Neutrophil (primary cell): ENCODE data around the gene NUP58.
A peak's percentile ranks its signal among the peaks of the same experiment; 100 is the strongest.
"Not testable (repeated sequence)": the region's sequence is repeated elsewhere in the genome, so short reads cannot be mapped to it uniquely, and the experiment has no call there.

Experiments used
- H3K27ac ChIP-seq: fragments of 200-600 bp; sonication (generic); 2 replicates; pipeline ENCODE4 v1.5.1; 2016; ENCODE audit warnings: mild to moderate bottlenecking, moderate library complexity
- H3K27me3 ChIP-seq: fragments of 200-600 bp; sonication (generic); 2 replicates; pipeline ENCODE4 v1.6.0; 2016; ENCODE audit warnings: mild to moderate bottlenecking
- H3K36me3 ChIP-seq: fragments of 200-600 bp; sonication (generic); 2 replicates; pipeline ENCODE4 v1.5.1; 2017
- H3K4me1 ChIP-seq, 2 experiments: fragments of 200-600 bp in 1 of 2; sonication (generic) in 1 of 2; 1 replicate in 1 of 2; 2 replicates in 1 of 2; pipeline versions ENCODE4 v1.5.1 to v1.6.1; 2013 to 2016; ENCODE audit warnings: low read depth in 1 of 2, low read length in 1 of 2, mild to moderate bottlenecking in 1 of 2, moderate library complexity in 1 of 2; ENCODE audit not compliant: control insufficient read depth in 1 of 2, insufficient read depth in 1 of 2
- H3K4me3 ChIP-seq, 2 experiments: fragments of 200-600 bp in 1 of 2; sonication (generic) in 1 of 2; 1 replicate in 1 of 2; 2 replicates in 1 of 2; pipeline ENCODE4 v1.5.1; 2013 to 2016; ENCODE audit warnings: low read depth in 1 of 2, low read length in 1 of 2, mild to moderate bottlenecking in 1 of 2, moderate library complexity in 1 of 2
- H3K9me3 ChIP-seq: fragments of 200-600 bp; sonication (generic); 2 replicates; pipeline ENCODE4 v1.5.1; 2016
- CTCF ChIP-seq: fragments of 200-600 bp; sonication (generic); IDR thresholded peaks from 2 replicates; pipeline ENCODE4 v1.5.1; 2016; ENCODE audit warnings: antibody characterized with exemption

Gene NUP58

GRCh38 chr13:25300861-25301346 lies 521 bp upstream of the NUP58 start:
- TF ChIP-seq CTCF: no peak
- no peaks in the 10 kb centered on the region for H3K9me3 ChIP-seq
- H3K27ac ChIP-seq: peak overlapping the region; percentile 94
- peaks cover 50 to 51% of the 10 kb centered on the region in 2 experiments for H3K4me1 ChIP-seq
- H3K4me3 ChIP-seq: peak overlapping the region; percentile 83 to 88
- H3K36me3 ChIP-seq: peaks cover 6% of the 10 kb centered on the region
- H3K27me3 ChIP-seq: peaks cover 33% of the 10 kb centered on the region

- Histone ChIP-seq H3K27ac (peak overlapping the region; percentile 94), H3K27me3 (peaks cover 21% of the 10 kb centered on the region), H3K36me3 (peaks cover 6% of the 10 kb centered on the region), H3K4me1 (peaks cover 62 to 63% of the 10 kb centered on the region in 2 experiments), H3K9me3 (no peaks in the 10 kb centered on the region), H3K4me3 (peak overlapping the region; percentile 83 to 88)
- TF ChIP-seq CTCF: no peak
These were observed 696 bp downstream of the NUP58 start for GRCh38 chr13:25302121-25302520.

GRCh38 chr13:25306671-25307464 lies 5.4 kb downstream of the NUP58 start:
- peak overlapping the region; percentile 62 for H3K27ac ChIP-seq
- H3K27me3 ChIP-seq: no peaks in the 10 kb centered on the region
- no peaks in the 10 kb centered on the region for H3K9me3 ChIP-seq
- H3K4me1 ChIP-seq: peaks cover 86 to 95% of the 10 kb centered on the region in 2 experiments
- no peak for TF ChIP-seq CTCF
- peaks cover 20% of the 10 kb centered on the region for H3K36me3 ChIP-seq
- peak overlapping the region in 1 of 2 experiments; percentile 2 for H3K4me3 ChIP-seq

- Histone ChIP-seq H3K27ac (peak overlapping the region; percentile 90), H3K4me1 (peaks cover 54 to 63% of the 10 kb centered on the region in 2 experiments), H3K27me3 (no peaks in the 10 kb centered on the region), H3K9me3 (no peaks in the 10 kb centered on the region), H3K4me3 (no peak overlapping the region), H3K36me3 (peaks cover 51% of the 10 kb centered on the region)
- no peak for TF ChIP-seq CTCF
These were observed 9.5 kb downstream of the NUP58 start for GRCh38 chr13:25310891-25311290.

GRCh38 chr13:25318946-25319345 lies 17.5 kb downstream of the NUP58 start:
- peaks cover 96% of the 10 kb centered on the region for H3K36me3 ChIP-seq
- H3K27me3 ChIP-seq, H3K9me3 ChIP-seq, H3K4me1 ChIP-seq, H3K27ac ChIP-seq, H3K4me3 ChIP-seq: not testable (repeated sequence)

GRCh38 chr13:25319771-25320170 lies 18.3 kb downstream of the NUP58 start:
- TF ChIP-seq CTCF: no peak
- Histone ChIP-seq H3K27ac (no peak overlapping the region), H3K36me3 (peaks cover 96% of the 10 kb centered on the region), H3K4me3 (no peak overlapping the region), H3K9me3 (no peaks in the 10 kb centered on the region), H3K4me1 (no peaks in the 10 kb centered on the region), H3K27me3 (no peaks in the 10 kb centered on the region)
